Measurements from ENCODE around the gene CKB.

CKB gene

GRCh38 chr14:103550451-103551337, 28.1 kb upstream of the CKB start:
- no peak for DNase-seq

- peak in 49 of 58 donors; percentile 19 to 89 (median 72) for DNase-seq
Measured at GRCh38 chr14:103549361-103550311, 27.0 kb upstream of the CKB start.

- DNase-seq: peak in 20 of 58 donors; percentile 37 to 77 (median 60)
Measured at GRCh38 chr14:103548463-103549351, 26.1 kb upstream of the CKB start.

GRCh38 chr14:103547941-103548462, 25.4 kb upstream of the CKB start:
- no peak for DNase-seq

GRCh38 chr14:103547455-103547940, 24.9 kb upstream of the CKB start:
- DNase-seq: no peak

GRCh38 chr14:103546652-103547454, 24.2 kb upstream of the CKB start:
- DNase-seq: peak in 52 of 58 donors; percentile 36 to 87 (median 68)

- no peak for DNase-seq
Measured at GRCh38 chr14:103545915-103546651, 23.5 kb upstream of the CKB start.

GRCh38 chr14:103545219-103545914, 22.7 kb upstream of the CKB start:
- no peak for DNase-seq

- DNase-seq: peak in 57 of 58 donors; percentile 39 to 94 (median 84)
Measured at GRCh38 chr14:103544388-103545218, 22.0 kb upstream of the CKB start.

GRCh38 chr14:103543721-103544387, 21.2 kb upstream of the CKB start:
- DNase-seq: peak in 27 of 58 donors; percentile 38 to 79 (median 58)

- DNase-seq: peak in 22 of 58 donors; percentile 62 to 96 (median 79)
Measured at GRCh38 chr14:103543140-103543539, 20.5 kb upstream of the CKB start.

- DNase-seq: peak in 55 of 58 donors; percentile 61 to 97 (median 89)
Measured at GRCh38 chr14:103542605-103543088, 20.0 kb upstream of the CKB start.

- peak in 6 of 58 donors; percentile 61 to 78 (median 72) for DNase-seq
Measured at GRCh38 chr14:103541709-103542604, 19.3 kb upstream of the CKB start.

GRCh38 chr14:103540821-103541708, 18.4 kb upstream of the CKB start:
- DNase-seq: peak in 6 of 58 donors; percentile 21 to 56 (median 38)

Data from anterior cingulate cortex (tissue), 58 donors.